Inferior parietal cortex (tissue), 1 donor: ENCODE data around the gene NMRK2.

Experiments
- DNase-seq: peaks from one replicate; pipeline ENCODE4 v3.0.0-alpha.2; 2016; ENCODE audit errors: extremely low spot score

NMRK2 gene

DNA sequence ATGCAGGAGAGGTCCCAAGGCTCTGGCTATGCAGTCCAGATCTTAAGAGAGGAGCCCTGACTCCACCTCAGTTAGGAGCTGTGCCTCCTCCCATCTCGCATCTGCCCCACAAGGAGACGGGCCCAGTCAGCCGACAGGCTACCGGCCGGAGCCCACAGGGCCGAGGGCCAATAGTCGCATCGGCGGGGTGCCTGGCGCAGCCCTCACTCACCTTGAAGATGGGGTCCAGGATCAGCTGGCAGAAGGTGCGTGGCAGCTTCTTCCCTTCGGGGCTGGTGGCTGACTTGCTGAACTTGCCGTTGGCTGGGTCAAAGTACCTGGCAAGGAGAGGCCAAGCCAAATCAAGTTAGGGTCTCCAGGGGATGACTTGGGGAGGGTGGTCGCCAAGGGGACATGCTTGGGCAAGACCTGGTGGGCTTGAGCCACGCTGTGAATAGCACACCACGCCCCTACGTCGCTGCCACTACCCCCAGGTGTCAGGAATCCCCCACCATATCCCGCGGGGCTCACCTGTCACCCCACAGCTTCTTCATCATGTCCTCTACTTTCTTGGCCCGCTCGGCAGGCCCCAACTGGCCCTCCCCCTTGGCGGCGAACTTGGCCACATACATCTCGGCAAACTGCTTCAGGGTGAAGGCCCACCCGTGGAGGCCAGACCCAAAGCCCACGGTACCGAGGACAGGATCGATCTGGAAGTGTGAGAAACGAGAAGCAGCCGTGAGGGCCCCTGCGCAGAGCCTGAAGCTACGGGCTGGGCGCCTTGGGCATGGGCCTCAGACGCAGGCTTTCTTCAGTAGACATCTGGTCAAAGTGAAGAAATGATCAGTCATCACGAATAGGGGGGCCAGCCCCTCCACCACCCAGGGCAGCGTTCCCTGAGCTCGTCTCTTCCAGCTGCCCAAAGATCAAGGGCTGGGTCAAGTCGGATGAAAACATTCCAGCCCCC lies 49.1 kb downstream of the NMRK2 start:
- no peak for DNase-seq

DNA sequence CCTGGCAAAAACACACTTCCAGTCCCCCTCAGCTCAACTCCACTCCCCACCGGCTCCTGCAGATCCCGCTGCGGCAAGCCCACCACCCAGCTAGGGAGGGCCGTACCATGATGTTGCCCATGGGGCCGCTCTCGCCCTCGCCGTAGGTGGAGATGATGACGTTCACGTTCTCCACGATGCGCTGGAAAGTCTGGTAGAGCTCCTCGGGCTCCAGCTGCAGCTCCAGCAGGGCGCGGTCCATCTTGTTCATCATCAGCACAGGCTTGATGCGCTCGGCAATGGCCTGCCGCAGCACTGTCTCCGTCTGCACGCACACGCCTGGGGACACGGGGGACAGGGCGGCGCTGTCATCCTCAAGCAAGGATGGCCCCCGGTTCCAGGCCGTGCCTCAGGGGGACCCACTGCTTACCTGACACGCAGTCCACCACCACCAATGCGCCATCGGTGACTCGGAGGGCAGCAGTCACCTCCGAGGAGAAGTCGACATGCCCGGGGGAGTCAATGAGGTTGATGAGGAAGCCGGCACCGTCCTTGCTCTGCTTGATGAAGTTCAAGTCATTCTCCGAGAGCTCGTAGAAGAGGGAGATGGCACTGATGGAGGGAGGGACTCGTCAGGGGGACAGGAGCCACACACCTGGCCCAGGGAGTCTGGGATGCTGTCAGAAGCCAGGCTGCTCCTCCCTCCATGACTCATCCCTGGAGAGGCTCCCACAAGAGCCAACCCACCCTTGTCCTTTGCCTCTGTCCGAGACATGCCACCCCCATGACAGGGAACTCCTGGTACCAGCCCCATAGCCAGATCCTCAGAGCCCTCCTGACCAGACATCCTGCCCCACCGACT lies 50.1 kb downstream of the NMRK2 start:
- DNase-seq = no peak

DNA sequence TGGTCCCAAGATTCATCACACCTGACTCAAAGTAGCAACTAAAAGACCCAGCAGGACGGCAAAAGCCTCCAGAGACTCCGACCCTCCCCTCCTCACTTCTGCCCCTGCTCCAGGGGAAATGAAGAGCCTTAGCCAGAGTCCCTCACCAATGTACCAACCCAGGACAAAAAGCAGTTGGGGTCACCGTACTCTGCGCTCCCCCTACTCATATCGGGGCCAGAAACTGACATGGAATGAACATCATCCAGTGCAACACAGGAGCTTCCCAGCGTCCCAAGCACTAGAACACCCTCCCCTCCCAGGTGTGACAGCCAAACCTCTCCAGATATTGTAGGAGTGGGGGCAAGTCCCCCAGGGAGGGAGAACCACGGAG lies 50.7 kb downstream of the NMRK2 start:
- no peak for DNase-seq

DNA sequence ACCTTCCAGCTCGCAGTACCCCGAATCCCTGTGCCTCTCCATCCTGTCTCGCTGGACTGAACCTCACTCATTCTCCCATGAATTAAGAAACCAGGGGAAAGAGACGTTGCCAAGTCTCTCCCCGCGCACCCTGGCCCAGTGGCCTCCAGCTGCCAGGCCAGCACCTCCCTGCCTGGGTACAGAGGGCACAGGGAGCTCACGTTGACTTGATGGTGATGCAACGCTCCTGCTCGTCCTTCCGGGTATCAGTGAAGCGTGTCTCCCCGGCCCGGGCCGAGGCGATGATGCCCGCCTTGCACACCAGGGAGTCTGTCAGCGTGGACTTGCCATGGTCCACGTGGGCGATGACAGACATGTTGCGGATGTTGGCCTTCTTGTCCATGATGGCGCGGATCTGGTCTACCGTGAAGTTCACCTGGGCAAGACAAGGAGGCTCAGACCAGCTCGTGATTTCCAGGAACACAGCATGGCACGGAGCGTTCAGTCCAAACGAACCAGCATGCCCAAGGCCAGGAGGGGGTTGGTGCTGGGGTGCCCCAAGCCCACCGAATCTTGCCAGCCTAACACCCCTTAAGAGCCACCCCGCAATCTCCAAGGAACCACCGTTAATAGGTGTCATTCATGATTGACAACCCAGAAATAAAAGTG lies 51.2 kb downstream of the NMRK2 start:
- DNase-seq = no peak

DNA sequence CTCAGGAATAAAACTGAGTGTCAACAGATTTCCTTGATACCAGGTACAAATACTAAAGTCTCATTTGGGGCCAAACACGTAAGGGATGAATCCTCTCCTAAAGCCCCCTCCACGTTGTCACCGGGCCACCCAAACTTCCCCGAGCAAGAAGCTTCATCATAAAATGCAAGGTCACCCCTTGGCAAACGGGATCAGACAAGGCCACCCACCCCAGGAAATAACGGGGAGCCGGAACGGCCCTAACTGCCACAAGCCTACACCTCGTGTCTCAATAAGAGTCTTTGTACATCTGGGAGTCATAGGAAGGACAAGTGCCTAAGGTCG lies 51.7 kb downstream of the NMRK2 start:
- DNase-seq = no peak

DNA sequence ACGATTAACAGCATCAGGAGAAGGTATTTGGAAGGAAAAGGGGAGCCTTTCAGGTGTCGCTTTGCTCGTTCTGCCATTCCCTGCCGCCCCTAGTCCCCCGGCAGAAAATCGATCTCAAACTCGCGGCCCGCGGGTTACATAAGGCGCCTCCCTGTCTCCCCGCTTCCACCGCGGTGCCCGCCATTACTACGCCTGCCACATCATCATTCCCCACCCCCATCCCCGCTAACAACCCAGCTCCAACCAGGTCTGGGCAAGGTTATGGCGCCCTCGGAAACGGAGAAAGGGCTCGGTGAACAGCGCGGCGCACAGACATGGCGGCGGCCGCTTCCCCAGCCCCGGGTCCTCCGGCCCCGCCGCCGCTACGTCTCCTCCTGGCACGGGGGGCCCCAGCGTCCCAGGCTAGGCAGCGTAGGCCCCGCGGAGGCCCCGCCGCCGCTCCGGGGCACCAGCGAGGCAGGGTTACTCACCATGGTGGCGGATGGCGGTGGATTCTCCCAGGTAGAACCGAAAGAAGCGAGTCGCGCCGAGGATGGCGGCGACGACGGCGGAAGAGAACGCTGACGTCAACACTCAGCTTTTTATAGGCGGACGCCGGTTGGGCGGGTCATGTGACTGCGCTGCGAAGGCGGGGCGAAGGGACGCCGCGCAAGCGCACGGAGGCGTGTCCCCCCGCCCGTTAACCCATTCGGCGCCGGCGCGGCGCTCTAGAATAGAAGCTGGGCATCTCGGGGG lies 52.2 kb downstream of the NMRK2 start, which contains the start of gene EEF2:
EEF2 (minus strand) TSS at position 556 of the 735 bp plus-strand sequence; CDS start at position 473, 83 bp downstream.
- peak; percentile 94 for DNase-seq

DNA sequence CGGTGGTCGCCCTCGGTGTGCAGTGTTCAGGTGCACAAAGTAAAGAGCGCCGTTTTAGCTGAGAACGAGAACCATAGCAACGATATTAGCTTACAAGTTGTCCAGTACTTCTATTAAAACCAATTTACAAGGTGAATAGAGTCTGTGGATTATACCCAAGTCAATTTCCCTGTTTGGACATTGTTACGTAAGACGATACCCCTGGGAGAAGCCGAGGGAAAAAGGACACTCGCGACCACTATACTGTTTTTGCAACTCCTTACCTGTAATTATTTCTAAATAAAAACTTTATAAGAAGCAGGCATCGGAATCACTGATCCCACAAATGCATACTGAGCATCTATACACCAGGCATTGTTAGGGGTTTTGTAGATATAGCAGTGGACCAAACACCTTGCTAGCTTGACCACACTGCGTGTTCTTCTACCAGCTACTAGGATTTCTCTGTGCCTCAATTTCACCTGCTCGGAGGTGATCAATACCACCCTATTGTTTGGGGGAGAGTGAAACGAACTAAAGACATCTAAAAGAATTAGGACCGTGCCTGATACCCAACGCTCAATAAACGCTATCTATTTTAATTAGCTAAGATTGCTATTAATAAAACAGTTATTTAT lies 52.9 kb downstream of the NMRK2 start:
- DNase-seq = peak; percentile 43

DNA sequence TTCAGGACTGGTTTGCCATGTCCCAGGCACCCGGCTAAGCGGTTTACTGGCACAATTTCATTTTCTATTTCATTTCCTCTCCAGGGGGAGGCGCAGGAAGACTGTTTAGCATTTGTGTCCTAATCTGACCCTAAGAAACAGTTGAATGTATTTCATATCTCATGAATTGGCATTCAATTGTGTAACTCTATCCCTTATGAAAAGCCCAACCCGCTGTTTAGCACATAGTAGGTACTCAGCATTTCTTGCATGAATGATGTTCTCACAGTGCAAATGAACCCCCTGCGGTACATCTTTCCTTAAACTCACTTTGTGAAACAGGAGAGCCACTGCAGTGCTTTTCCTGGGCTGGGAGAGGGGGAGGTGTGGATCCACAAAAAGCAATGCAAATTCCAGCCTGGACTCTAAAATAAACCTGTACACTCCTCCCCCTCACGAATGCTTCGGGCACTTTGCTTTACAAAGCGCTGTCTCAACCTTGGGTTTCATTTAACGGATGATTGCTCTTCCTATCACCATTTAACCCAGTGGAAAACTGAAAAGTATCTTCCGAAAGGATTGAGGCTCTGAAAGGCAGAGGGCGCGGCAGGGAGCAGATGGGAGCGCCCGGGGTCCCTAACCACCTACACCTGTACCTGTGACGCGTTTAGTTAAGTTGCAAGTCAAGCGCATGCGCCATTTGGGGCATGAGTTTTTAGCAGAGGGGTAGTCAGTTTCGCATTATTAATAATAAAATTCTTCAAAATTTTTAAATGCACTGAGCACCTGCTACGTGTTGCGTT lies 53.6 kb downstream of the NMRK2 start:
- peak; percentile 92 for DNase-seq

DNA sequence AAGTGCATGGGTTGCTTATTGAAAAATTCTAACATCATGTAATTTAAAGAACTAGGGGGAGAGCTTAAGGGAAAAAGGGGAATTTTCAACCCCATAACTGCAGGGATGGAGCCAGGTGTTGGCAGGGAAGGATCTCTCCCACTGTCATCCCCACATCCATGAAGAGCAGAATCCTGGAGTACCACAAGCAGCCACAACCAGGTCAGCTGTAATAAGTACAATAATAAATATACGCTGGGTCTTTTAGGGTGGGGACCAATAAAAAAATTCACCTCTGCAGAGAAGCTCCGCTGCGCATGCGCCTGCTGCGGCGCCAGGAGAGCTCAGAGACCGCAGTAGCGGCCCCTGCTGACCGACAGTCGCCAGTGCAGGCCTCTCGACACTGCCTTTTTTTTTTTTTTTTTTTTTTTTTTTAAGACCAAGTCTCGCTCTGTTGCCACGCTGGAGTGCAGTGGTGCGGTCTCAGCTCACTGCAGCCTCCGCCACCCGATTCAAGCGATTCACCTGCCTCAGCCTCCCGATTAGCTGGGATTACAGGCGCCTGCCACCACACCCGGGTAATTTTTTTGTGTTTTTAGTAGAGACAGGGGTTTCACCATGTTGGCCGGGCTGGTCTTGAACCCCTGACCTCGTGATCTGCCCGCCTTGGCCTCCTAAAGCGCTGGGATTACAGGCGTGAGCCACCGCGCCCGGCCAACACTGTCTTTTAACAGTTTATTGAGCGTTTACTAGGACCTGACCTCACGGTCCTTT lies 54.9 kb downstream of the NMRK2 start:
- DNase-seq = peak; percentile 89

DNA sequence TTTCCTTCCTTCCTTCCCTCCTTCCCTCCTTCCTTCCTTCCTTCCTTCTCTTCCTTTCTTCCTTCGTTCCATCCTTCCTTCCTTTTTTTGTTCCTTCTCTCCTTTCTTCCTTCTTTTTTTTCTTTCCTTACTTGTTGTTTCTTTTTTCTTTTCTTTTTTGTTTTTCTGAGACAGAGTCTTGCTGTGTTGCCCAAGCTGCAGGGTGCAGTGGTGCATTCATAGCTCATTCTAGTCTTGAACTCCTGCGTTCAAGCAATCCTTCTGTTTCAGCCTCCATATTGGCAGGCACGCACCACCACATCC lies 57.9 kb downstream of the NMRK2 start:
- DNase-seq = no peak
